Upper lobe of right lung (tissue), 1 donor: ENCODE results near the gene PRIM2. TPM values are rescaled to one million over a fixed set of nuclear protein-coding genes. Genes with fewer than 3 reads are reported as not detected.
A peak's percentile ranks its signal among the peaks of the same experiment; 100 is the strongest.
"Not testable (repeated sequence)": the region's sequence is repeated elsewhere in the genome, so short reads cannot be mapped to it uniquely, and the experiment has no call there.

Experiments
- ATAC-seq: fragments of 200-7000 bp; cut with Tn5 transposase; one replicate; pipeline ENCODE4 v1.9.1; 2020; ENCODE audit warnings: mild to moderate bottlenecking, moderate library complexity
- DNase-seq: peaks from one replicate; pipeline ENCODE4 v3.0.0-alpha.2; 2020
- H3K27ac ChIP-seq: fragments of 200-600 bp; one replicate; pipeline ENCODE4 v1.8.0; 2022
- H3K27me3 ChIP-seq: fragments of 200-600 bp; one replicate; pipeline ENCODE4 v1.8.0; 2022; ENCODE audit warnings: mild to moderate bottlenecking
- H3K36me3 ChIP-seq: fragments of 200-600 bp; one replicate; pipeline ENCODE4 v1.8.0; 2022
- H3K4me1 ChIP-seq: fragments of 200-600 bp; one replicate; pipeline ENCODE4 v1.8.0; 2022
- H3K4me3 ChIP-seq: fragments of 200-600 bp; one replicate; pipeline ENCODE4 v1.8.0; 2022; ENCODE audit warnings: mild to moderate bottlenecking
- H3K9me3 ChIP-seq: fragments of 200-600 bp; one replicate; pipeline ENCODE4 v1.8.0; 2022
- CTCF ChIP-seq: fragments of 200-600 bp; IDR thresholded peaks from one replicate; pipeline ENCODE4 v1.8.0; 2022; ENCODE audit warnings: antibody characterized with exemption
- intact Hi-C: fragments of 100-400 bp; cut with DNase I; formaldehyde crosslinking; loops from one replicate; pipeline ENCODE4 v1.11.0; 2022
- long read RNA-seq: library from polyadenylated mRNA; unstranded; transcript quantifications from one replicate; pipeline ENCODE4 v2.0.0, GENCODE V29; 2021
- total RNA-seq: library from RNA; stranded (reverse); fragmentation: NEBNext Ultra II Directional; extraction: Animal tissue kit (Norgen Biotek cat#: 25700); gene quantifications from one replicate; pipeline ENCODE4 v1.2.1, GENCODE V29; 2021
- donor health status: DM: no; HTN: yes; CAD: no; lungs with severe emphysema.

The PRIM2 gene
- total RNA-seq: 8.5 TPM
- long read RNA-seq, partial matches to known transcripts: 0 of 4 reads
- long read RNA-seq, other reads (novel, unspliced or antisense): 1 of 4 reads

- intact Hi-C loops: no loop called here
Observed at GRCh38 chr6:57317060-57317943, at the start of gene PRIM2. Gene PRIM2, plus strand, starts transcription at chr6:57317630. Its CDS starts 816 bp downstream, at chr6:57318446.

GRCh38 chr6:57268294-57268640, 49.2 kb upstream of the PRIM2 start:
- H3K4me3 ChIP-seq: no peak overlapping the region
- H3K27ac ChIP-seq: no peak overlapping the region
- no peaks in the 10 kb centered on the region for H3K4me1 ChIP-seq
- no peaks in the 10 kb centered on the region for H3K27me3 ChIP-seq
- intact Hi-C loops: no loop called here
- H3K9me3 ChIP-seq: no peaks in the 10 kb centered on the region
- ATAC-seq: no peak
- H3K36me3 ChIP-seq: no peaks in the 10 kb centered on the region
- no peak for TF ChIP-seq CTCF
- no peak for DNase-seq

More at GRCh38 chr6:57317060-57317943, at the start of gene PRIM2:
- peak within 1 kb of the TSS; percentile 66 for H3K4me3 ChIP-seq
- ATAC-seq (peak; percentile 97), DNase-seq (peak; percentile 93)
- H3K36me3 ChIP-seq: peaks cover 18% of the 10 kb centered on the region
- H3K9me3 ChIP-seq: no peaks in the 10 kb centered on the region
- peaks cover 14% of the 10 kb centered on the region for H3K4me1 ChIP-seq
- H3K27ac ChIP-seq: peak within 1 kb of the TSS; percentile 34
- no peaks in the 10 kb centered on the region for H3K27me3 ChIP-seq
- TF ChIP-seq CTCF: no peak

GRCh38 chr6:57274113-57274824, 43.2 kb upstream of the PRIM2 start:
- intact Hi-C loops, H3K36me3 ChIP-seq, H3K4me1 ChIP-seq, DNase-seq, H3K9me3 ChIP-seq, H3K4me3 ChIP-seq, H3K27me3 ChIP-seq, H3K27ac ChIP-seq, ATAC-seq: not testable (repeated sequence)

- DNase-seq (no peak), ATAC-seq (no peak)
- H3K4me1 ChIP-seq: no peaks in the 10 kb centered on the region
- no peak overlapping the region for H3K4me3 ChIP-seq
- H3K36me3 ChIP-seq: no peaks in the 10 kb centered on the region
- intact Hi-C loops: no loop called here
- no peaks in the 10 kb centered on the region for H3K27me3 ChIP-seq
- no peak overlapping the region for H3K27ac ChIP-seq
- TF ChIP-seq CTCF: no peak
- no peaks in the 10 kb centered on the region for H3K9me3 ChIP-seq
Observed at GRCh38 chr6:57275384-57275783, 42.0 kb upstream of the PRIM2 start.

DNA sequence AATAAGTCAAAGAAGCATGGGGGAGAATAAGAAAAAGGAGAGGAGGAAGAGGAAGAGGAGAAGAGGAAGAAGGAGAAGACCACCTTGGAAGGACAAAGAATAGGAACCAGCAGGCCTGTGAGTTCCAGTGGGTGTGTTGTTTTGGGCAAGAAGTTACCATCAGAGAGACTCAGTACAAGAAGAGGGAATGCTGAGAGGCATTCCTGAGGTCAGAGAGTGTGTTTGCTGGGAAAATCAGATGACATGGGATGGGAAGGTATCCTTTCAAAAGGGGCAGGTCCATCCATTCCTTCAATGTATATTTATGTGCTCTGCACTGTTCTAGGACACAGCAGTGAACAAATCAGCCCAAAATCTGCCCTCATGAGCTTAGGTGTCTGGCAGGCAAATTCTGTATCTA, 40.5 kb upstream of the PRIM2 start:
- intact Hi-C loops: no loop called here
- no peaks in the 10 kb centered on the region for H3K4me1 ChIP-seq
- H3K27me3 ChIP-seq: no peaks in the 10 kb centered on the region
- TF ChIP-seq CTCF: no peak
- ATAC-seq: peak; percentile 70
- no peak overlapping the region for H3K4me3 ChIP-seq
- DNase-seq: no peak
- no peak overlapping the region for H3K27ac ChIP-seq
- H3K9me3 ChIP-seq: no peaks in the 10 kb centered on the region
- H3K36me3 ChIP-seq: no peaks in the 10 kb centered on the region

DNA sequence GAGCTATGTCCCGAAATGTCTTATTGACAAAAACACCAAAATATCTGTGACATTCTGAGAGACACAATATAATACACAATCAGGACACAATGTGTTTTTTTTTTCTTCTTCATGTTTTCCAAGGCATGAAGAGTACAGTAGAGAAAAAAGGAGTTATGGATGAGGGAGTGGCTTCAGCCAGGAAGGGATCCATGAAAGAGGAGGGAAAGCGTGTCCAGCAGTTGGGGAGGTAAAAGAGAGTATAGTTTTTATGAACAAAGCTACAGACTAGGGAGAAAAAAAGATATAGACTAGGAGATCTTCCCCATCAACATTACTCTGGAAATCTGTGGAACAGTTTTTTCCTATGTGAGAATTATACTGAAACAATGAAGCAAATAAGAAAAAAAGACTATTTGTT, 38.9 kb upstream of the PRIM2 start:
- TF ChIP-seq CTCF: no peak
- DNase-seq (no peak), ATAC-seq (no peak)
- Histone ChIP-seq H3K27ac (no peak overlapping the region), H3K9me3 (no peaks in the 10 kb centered on the region), H3K27me3 (no peaks in the 10 kb centered on the region), H3K4me1 (no peaks in the 10 kb centered on the region), H3K36me3 (no peaks in the 10 kb centered on the region), H3K4me3 (no peak overlapping the region)
- intact Hi-C loops: no loop called here
